Epidermal melanocyte (primary cell): ENCODE measurements around the gene CARNS1.
"Not testable (repeated sequence)": the region's sequence is repeated elsewhere in the genome, so short reads cannot be mapped to it uniquely, and the experiment has no call there.

Experiments used
- DNase-seq: peaks from one replicate; pipeline ENCODE4 v3.0.0; 2011; ENCODE audit warnings: low spot score; ENCODE audit not compliant: insufficient read length

CARNS1 gene

GRCh38 chr11:67427364-67427859 is 11.9 kb downstream of the CARNS1 start:
- not testable (repeated sequence) for DNase-seq

DNA sequence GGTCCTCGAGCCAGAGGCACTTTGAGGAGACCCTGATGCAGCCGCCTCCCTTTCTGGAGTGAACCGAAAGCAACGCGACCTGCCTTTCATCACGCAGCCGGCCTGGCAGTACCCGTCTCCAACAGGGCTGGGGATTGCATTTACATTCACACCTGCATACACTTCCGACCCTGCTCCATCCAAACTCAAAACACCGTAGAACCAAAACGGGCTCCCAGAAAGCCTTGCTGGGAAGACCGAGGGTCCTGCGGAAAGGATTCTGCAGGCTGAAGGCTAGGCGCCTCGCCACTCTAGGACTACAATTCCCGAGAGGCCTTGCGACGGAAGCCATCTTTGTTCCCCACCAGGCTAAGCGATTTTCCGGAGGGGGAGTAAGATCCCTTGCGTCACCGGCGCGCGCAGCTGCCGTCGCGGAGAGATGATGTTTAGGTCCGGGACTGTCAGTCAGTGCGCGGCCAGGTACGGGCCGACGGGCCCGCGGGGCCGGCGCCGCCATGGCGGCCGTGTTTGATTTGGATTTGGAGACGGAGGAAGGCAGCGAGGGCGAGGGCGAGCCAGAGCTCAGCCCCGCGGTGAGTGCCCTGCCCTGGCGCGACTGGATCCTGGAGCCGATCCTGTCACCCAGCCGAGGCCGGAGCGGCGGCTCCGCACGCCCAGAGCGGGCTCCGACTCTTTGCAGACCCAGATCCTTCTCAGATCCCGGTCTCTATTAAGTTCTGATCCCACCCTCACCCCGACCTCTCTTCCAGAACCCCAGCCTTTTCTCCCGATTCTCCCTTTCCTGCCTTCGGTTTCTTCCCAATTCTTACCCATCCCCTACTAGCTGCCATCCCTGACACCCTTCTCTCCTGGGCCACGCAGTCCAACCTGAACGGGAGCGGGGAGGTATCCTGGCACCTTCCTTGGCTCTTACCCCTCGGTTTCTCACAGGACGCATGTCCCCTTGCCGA is 12.8 kb downstream of the CARNS1 start, which contains the start of gene RPS6KB2:
Gene RPS6KB2, plus strand, starts transcription at position 443 of the 950 bp plus-strand sequence. Its CDS starts 52 bp downstream, at position 495.
- DNase-seq: peak; percentile 100

DNA sequence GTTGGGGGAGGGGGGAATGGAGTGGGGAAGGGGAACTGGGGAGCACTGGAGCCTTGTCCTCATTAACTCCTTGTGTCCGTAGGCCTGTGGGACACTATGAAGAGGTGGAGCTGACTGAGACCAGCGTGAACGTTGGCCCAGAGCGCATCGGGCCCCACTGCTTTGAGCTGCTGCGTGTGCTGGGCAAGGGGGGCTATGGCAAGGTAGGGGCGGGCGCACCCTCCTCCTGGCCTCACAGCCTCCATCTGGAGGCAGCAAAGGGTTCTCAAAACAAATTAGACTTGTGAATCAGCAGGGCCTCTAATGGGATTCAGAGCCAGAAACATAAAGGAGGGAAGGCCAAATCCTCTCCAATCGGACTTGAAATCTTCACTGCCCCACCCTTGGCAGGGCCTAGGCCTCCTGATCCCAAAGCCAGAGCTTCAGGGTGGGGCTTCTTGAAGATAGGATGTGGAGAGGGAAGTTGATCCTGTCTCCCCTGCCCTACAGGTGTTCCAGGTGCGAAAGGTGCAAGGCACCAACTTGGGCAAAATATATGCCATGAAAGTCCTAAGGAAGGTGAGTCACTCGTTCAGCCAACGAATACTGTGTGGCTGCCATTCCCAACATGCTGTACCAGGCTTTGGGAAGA is 13.7 kb downstream of the CARNS1 start:
- DNase-seq: no peak

- DNase-seq: no peak
Observed at GRCh38 chr11:67429722-67430121, 14.2 kb downstream of the CARNS1 start.

DNA sequence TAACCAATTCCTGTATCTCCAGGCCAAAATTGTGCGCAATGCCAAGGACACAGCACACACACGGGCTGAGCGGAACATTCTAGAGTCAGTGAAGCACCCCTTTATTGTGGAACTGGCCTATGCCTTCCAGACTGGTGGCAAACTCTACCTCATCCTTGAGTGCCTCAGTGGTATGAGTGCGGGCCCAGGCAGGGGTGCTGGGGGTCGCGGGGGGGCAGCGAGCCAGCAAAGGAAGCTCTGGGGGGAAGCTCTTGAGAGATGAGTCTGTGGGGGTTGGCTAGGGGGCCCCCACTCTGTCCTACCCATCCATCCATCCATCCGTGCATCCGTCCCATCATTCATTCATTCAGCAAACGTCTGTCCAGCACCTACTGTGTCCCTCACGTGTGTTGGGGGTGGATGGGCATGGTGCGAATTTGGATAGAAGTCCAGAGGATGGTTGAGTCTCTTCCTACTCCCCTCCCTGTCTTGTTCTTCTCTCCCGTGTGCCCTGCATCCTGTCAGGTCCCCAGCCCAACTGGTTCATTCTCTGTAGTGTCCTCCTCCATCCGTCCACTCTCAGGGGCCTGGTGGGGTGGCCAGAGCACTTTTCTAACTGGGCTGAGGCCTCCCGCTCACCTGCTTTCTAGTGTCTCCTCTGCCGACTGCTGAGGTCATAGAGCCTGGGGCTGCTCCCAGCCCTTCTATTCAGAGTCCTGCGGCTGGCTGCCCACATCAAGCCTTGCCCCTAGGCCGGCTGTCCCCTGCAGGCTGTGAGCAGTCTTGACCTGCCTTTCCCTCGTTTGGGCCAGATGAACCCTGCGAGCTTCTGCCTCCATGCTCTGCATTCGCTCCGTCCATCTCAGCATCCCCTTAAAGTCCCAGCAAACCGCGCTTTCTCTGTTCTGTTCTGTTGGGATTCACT is 16.1 kb downstream of the CARNS1 start:
- no peak for DNase-seq

GRCh38 chr11:67432655-67433349 is 17.3 kb downstream of the CARNS1 start:
- no peak for DNase-seq

DNA sequence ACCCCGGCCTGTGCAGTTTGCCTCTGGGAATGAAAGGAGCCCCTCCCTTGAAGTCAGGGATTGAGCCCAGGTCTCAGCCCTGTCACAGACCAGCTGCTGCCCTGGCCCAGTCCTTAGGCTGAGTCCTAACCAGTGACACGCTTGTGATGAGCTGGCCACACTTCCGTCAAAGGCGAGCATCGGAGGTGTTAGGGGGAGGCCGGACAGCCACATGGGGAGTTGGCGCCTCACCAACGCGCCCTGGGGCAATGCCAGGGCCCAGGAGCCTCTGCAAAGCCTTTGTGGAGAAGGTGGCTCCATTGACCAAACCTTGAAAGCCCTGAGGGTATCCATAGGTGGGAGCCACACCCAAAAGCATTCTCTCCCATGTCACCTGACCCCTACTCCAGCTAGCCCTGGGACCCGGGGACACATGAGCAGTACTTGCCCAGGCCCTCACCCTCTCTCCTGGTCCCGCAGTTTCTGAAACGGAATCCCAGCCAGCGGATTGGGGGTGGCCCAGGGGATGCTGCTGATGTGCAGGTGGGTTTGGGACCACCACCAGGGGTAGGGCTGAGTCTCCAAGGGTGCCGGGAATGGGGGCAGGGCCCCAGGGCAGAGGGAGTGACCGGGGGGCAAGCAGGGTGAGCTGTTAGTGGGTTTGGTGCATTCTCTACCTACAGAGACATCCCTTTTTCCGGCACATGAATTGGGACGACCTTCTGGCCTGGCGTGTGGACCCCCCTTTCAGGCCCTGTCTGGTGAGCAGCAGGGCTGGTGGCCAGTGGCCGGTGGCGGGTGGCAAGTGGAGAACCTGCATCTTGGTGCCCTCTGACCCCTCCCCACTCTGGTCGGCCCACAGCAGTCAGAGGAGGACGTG is 18.3 kb downstream of the CARNS1 start:
- no peak for DNase-seq

DNA sequence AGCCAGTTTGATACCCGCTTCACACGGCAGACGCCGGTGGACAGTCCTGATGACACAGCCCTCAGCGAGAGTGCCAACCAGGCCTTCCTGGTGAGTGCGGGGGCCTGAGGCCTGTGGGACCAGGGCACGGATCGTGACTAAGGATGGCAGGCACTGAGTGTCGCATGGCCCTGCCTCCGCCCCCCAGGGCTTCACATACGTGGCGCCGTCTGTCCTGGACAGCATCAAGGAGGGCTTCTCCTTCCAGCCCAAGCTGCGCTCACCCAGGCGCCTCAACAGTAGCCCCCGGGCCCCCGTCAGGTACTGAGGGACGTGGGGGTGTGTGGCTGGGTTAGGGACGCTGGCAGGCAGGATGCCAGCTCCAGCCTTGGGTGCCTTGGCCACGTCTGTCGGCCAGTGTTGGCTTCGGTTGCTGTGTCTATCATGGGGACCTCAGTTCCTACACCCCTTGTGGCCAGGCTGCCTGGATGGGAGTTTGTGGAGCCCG is 19.0 kb downstream of the CARNS1 start:
- no peak for DNase-seq

DNA sequence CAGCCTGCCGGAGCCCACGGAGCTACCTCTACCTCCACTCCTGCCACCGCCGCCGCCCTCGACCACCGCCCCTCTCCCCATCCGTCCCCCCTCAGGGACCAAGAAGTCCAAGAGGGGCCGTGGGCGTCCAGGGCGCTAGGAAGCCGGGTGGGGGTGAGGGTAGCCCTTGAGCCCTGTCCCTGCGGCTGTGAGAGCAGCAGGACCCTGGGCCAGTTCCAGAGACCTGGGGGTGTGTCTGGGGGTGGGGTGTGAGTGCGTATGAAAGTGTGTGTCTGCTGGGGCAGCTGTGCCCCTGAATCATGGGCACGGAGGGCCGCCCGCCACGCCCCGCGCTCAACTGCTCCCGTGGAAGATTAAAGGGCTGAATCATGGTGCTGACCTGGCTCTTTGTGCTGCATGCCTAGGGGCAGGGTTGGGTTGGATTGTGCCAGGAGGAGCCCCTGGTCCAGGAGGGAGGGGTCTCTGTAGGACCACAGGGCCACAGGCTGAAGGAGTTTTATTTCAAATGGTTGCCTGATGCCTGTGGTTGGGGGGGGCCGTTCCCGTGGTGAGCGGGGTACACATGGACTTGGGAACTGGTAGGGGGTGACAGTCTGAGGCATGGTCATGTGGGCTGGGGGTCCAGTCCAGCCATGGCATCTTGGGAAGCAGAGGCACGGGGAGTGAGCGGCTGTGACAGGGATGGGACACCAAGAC is 19.7 kb downstream of the CARNS1 start:
- DNase-seq: no peak

DNA sequence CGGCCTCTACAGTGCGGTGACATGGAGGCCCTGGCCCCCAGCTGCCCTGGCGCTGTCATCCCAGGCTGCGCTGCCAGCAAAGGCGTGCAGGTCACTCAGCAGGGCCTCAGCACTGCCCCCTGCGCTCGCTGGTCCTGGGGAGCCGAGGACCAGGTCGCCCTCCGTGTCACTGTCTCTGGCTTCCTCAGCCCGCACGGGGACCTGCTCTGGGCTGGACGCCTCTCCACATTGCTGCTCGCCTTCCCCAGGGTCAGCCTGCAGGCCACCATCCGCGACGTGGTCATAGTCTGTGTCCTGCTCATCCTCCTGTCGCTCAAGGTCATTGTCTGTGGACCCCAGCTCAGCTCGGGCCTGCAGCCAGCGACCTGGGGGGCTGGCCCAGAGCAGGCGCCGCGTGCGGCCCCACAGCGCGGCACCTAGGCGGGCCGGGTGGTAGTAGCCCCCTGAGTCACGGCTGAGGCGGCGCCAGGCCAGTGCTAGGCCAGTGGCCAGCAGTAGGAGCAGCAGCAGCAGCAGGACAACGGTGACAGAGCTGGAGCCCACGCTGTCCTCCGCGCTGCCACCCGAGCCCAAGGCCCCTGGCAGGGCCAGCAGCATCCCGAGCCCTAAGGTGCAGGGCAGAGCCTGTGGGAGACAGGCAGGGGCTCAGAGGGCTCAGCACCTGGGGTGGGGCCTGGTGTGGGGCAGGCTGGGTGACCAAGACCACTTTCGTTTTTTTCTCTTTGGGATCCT is 20.4 kb downstream of the CARNS1 start:
- no peak for DNase-seq

- DNase-seq: no peak
Observed at GRCh38 chr11:67436459-67437081, 21.1 kb downstream of the CARNS1 start.

DNA sequence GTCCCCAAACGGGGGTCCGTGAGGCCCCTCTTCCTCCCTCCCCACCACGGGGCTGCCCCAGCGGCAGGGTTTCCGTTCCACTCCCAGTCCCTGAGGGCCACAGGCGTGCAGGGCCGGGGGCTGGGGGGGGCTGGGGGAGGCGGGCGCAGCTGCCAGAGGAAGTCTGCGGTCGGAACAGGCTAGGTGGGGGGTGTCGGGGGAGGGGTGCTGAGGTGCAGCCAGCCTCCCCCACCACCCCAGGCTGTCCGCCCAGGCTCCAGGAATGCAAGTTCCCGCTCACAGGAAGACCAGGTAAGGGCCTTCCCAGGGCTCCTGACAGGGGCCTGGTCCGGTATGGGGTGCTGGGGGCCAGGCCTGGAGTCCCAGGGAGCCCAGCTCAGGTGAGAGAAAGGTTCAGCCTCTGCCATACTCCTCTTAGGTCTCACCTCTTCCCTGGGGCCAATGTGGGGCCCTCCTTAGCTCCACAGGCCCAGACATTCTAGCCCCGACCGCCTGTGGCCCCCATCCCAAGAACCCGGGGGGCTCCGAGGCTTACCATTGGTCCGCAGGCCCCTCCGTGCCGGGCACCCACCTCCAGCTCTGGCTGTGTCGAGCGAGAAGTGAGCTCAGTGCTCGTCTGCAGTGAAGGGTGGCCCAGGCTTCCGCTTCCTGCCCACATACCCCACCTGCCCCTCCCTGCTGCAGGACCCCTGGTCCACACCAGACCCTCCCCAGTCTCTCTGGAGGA is 21.8 kb downstream of the CARNS1 start, which contains the start of gene PTPRCAP:
Gene PTPRCAP, minus strand, starts transcription at position 601 of the 727 bp plus-strand sequence. Its CDS starts 63 bp downstream, at position 538.
- no peak for DNase-seq

DNA sequence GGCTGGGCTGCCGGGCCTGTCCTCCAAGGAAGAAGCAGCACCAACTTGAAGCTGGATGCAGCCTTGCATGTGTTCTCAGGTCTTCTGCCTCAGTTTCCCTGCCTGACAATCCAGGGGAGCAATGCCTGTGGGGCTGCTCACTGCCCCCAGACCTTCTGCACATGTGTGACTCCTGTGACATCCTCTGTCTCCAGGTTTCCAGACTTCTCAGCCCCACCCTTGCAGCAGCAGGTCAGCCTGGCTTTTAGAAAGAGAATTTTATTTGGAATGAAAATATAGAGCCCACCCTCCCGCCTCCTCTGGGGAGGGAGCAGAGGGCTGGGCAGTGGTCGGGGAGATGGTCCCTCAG is 22.3 kb downstream of the CARNS1 start:
- no peak for DNase-seq

GRCh38 chr11:67438158-67438902 is 22.9 kb downstream of the CARNS1 start:
- DNase-seq: no peak

DNA sequence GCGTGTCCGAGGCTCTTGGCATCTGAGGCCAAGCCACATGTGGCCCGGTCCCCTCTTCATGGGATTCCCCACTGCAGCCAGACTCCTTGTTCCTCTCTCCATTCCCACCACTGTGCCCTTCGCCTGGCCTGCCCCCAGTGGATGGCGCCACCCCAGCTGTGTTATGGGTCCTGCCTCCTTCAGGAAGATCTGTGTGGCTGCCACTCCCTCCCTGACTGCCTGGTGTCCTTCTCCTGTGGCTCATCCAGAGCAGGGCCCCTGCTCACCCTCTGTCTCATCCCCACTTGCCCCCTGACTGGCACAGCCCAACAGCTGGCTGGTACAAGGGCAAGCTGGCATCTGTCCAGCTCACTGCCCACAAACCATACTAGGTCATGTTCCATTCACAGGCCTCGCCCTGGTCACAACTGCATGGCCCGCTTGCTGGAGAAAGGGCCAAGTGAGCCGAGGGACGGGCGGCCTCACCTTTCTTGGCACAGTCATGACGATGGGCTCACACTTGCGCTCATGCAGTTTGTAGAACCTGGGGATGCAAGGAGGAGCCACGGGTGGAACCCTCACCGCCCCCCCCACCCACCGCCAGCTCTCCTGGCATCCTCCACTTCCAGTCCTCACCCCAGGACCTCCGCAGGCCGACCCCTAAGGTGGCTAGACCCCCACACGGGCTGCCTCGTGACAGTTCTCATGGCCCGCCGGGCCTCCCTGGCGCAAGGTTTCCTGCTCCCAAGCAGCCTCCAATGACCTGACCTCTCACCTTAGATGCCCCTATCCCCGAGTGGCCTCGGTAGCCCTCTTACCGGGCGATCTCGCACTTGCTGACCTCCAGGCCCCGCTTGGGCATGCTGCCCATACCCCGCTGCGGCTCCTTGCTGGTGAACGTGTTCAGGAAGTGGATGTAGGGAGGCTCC is 24.1 kb downstream of the CARNS1 start:
- DNase-seq: peak; percentile 49
